HG02678 (cell line): ENCODE data around the gene TUBA3C.

Source experiments
- ATAC-seq: cut with Tn5 transposase; IDR thresholded peaks from one replicate; pipeline ENCODE4 v1.9.1; 2021; ENCODE audit warnings: mild to moderate bottlenecking, moderate library complexity; ENCODE audit not compliant: unreplicated experiment

The TUBA3C gene

DNA sequence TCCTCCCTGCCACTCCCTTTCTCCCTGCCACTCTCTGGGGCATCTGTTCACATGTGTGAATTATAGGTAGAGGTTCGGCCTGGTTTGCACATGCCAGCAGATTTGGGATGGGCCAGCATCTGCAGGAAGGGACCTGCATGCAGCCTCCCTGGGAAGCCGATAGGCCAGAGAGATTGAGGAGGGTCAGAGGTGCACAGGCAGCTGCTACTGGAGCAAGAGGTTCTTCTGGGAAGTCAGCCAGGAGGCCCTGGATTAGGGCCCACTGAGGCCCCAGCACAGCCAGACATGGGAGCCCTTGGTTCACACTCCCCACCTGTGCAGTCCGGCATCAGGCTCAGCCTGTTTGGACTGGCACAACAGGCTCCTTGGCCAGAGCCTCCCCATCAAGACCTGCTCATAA lies 12.1 kb downstream of the TUBA3C start:
- no peak for ATAC-seq

DNA sequence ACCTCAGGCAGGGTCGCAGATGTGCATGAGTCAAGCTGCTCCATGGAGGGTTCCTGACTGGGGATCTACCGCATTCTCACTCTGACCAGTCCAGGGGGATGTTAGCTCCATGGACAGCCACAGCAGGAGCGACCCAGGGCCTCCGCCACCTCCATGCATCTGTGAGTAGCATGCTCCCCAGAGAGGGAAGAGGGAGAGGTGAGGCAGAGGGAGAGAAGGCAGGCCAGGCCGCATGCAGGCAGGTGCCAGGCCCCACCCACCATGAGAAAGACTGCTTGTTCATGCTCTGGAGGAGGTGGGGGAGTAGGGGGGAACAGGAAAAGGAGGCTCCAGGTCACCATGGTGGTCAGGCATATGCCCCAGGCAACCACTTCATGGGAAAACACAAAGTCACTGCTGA lies 20.3 kb downstream of the TUBA3C start:
- ATAC-seq, result no peak

DNA sequence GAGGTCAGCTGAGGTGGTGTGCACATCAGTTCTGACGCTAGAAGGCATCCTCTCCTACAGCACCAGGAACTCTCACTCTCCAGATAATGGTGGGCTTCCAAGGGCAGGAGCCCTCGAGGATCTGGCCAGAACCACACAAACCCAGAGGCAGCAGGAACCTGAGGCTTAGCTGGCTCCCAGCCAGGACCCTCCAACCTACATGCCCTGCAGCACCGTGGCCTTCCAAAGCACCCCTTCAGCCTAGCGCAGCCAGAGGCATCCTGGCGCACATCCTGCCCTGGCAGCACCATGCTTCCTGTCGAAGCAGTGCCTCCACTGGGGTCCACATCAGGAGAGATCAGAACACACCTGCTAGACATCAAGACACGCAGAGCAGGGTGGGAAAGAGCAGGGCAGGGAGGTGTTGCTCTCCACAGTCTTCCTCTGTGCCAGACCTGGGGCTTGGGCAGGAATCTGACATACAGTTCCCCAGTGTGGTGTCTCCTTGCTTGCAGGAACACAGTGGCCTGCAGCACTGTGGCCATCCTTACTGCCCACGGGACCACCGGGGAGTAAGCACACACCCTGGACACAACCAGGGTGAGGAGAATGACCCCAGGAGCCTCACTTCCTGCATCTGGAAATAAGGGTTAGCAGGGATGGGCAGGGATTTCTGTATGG lies 21.7 kb downstream of the TUBA3C start:
- ATAC-seq, result no peak

DNA sequence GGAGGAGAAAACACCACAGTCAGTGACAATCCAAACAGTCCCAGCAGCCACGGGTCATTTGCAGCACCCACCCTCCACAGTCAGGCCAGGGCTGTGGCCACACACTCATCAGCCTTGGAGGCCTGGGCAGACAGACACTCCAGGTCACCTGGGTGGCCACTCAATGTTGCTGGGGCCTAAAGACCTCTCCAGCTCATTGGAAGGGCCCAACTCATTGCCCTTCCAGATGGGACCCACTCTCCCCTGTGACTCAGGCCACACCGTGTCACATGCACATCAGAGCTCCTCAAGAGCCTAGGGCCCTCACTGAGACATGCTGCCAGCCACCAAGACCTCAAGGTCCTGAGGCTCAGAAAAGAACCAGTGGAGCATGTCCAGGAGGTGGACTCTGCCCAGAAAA lies 22.4 kb downstream of the TUBA3C start:
- no peak for ATAC-seq

GRCh38 chr13:19158526-19159174 lies 23.0 kb downstream of the TUBA3C start:
- no peak for ATAC-seq

GRCh38 chr13:19158006-19158405 lies 23.6 kb downstream of the TUBA3C start:
- ATAC-seq, result no peak

- ATAC-seq, result no peak
Observed at GRCh38 chr13:19157461-19157860, 24.2 kb downstream of the TUBA3C start.

DNA sequence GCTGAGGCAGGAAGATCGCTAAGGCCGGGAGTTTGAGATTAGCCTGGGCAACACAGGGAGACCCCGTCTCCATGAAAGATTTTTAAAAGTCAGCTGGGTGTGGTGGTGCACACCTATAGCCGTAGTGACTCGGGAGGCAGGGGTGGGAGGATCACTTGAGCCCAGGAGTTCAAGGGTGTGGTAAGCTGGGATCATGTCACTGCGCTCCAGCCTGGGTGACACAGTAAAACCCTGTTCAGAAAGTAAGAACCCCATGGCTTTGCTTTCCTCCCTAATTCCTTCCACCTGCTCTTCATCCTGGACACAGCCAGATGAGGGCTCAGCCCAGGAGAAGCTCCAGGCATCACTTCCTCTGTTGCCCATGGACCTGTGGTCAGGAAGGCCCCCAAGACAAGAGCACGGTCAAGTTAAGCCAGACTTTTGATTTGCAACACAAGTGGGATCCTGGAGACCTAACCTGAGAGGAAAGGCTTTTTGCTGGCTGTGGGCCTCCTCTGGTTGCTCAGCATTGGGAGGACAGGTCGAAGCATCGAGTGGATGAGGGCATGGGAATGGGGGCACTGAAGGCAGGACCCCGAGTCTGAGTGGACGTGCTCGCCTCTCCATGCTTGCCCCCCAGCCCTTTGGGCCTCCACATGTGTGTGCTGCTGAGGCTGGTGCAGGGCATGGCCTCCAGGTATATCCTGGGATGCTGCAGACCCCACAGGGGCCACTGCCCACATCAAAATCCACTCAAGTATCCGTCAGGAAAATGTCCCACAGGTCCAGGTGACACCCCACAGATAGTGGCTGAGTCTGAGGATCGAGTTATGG lies 25.4 kb downstream of the TUBA3C start:
- no peak for ATAC-seq

- ATAC-seq, result no peak
Observed at GRCh38 chr13:19155321-19155861, 26.2 kb downstream of the TUBA3C start.

- no peak for ATAC-seq
Observed at GRCh38 chr13:19154843-19155242, 26.8 kb downstream of the TUBA3C start.

DNA sequence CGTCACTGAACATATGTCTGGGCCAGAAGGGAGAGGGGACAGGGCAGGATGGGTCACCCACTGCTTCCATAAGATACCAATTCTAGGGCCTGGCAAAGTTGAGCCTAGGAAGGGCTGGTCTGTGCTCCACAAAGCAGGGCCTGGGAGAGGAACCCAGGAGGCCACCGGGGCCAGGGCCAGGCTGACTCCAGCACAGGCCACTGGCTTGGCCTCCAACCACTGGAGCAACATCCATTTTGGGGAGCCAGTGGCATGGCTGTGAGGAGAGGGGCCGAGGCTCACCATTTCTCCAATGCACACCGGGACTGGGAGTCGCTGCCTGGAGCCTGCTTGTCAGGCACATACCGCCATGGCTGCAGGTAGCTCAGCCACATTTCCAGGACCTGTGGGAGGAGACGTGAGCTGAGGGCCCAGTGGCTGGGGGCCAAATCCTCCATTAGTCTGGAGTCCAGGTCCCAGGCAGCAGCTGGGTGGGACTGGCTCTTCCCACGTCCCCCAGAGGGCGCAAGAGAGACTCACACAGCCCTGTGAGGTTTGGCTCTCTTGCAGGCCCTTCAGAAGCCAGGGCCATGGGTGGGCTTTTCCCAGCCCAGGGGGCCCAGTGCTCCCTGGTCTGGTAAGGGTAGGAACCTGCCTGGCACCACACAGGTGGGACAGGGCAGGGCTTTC lies 27.7 kb downstream of the TUBA3C start:
- ATAC-seq, result no peak

DNA sequence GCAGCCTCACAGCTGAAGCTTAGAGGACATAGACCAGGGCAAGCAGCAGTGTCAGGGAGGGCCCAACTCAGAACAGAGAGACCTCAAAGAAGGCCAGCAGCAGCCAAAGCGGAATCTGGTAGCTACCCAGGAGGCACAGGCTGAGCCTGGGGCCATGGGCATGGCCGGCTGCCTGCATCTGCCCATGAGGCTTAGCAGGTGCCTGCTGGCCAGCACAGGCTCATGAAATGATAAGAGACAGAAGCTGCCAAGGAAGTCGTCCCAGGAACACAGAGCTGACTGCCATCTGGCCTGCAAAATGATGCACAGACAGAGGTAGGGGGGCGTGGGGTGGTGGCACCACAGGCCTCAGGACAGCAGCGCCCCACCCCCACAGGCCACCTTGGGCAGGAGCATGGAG lies 29.2 kb downstream of the TUBA3C start:
- ATAC-seq, result no peak

DNA sequence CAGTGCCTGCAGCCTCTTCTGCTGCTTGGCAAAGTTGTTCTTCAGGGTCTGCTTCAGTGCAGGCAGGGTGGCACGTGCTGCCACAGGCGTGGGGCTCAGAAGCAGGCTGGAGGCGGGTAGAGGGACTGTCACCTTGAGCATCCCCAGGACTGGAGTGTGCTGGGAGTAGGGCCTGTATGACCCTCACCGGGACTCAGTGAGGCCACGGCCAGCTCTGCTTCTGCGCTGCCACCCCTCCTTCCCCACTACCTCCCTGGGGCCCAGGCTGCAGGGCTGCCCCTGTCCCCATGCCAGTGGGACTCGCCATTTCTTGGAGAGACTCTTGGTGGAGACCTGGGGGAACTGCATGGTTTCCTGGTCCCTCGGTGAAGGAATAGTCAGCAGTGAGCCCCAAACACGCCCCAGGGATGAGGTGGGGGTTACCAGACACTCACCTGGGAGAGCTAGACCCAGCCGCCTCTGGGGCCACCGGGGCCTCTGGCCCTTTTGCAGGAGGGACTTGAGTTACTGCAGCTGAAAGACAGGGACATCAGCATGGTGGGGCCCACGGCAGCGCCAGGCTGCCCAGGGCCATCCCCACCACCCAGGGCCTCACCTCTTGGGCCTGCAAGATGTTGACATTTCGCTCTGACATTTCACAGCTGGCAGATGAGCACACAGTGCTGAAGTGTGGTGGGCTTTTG lies 29.9 kb downstream of the TUBA3C start:
- ATAC-seq, result no peak

DNA sequence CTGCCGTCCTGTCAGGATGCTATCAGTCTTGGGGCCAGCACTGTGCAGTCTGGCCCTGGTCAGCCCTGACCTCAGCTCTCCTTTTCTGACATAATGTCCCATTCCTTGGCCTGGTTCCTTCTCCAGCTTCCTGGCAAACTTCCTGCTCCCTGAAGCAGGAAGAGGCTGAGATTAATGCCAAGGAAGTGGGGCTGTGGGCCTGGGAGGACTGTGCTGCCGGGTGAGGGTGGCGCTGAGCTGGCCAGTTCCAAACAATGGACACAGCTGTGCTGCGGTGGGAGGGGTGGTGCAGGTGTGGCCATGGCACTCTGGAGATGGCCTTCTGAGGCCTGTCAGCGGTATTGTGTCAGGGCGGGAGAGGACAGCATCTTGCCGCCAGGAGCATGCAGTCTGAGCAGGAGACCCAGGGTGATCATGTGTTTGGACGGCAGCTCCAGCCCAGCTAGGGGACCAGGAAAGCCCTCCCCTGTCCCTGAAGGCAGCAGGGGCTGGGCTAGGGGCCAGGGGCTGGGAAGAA lies 30.9 kb downstream of the TUBA3C start:
- ATAC-seq, result no peak

GRCh38 chr13:19150226-19150625 lies 31.4 kb downstream of the TUBA3C start:
- ATAC-seq, result no peak

DNA sequence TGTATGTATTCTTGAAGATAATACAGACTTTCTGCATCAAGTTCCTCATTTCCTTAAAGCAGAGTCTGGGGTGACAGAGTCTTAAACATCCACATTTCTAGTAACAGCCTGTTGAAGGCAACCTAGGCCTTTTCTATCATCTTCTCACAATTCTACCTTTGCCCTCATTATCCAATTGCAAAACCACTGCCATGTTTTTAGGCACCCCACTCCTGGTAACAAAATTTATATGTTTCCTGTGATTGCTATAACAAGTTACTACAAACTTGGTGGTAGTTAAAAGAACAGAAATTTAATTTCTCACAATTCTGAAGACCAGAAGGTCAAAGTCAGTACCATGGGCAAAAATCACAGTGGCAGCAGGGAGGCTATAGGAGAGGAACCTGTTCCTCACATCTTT lies 33.1 kb downstream of the TUBA3C start:
- ATAC-seq, result no peak
